Dedifferentiated amniotic fluid mesenchymal stem cell (primary cell): ENCODE measurements around the gene ARL14EP.

Source experiments
- DNase-seq: peaks from one replicate; pipeline ENCODE4 v3.0.0-alpha.2; 2016; ENCODE audit errors: extremely low spot score

Gene ARL14EP

DNA sequence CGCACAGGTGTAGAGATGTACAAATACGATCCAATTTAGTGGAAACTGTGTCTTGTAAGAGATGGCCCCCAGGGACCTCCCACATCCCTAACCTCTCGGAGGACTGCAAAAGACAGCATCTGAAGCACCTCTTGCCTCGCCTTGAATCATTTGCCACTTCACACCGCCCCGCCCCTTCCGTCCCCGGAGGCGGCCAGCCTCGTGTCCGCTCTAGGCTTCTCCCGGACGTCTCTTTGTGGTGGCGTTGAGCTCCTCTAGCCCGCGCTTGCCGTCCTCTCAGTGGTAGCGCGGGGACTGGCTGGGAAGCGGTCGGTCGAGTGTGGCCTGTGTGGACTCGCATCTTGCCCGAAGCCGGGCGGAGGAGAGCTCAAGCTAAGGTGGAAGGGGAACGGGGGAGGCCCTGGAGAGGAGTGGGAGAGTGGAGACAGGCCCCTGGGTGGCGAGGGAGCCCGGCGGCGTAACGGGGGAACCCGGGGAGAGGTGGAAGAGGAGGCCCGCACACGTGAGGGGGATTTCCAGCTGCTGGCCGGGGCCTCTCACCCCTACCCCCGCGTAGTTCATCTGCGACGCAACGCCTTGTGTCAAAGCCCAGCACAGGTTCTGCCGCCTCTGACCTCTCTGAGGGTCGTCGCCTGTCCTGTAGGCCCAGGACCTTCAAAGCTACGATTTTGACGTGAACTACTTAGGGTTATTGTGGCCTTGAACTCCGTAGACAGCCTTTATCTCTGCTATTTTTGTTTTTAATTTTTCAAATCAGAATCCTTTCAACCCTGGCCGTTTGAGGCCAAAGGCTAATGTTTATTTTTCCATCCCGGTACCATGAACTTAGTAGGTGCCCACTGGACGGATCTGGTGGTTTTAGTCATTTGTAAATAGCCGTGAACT, at the start of gene ARL14EP:
Gene ARL14EP, plus strand, starts transcription at position 279 of the 885 bp plus-strand sequence. CDS start 7,845 bp downstream, outside the sequence.
- DNase-seq = peak; percentile 96

DNA sequence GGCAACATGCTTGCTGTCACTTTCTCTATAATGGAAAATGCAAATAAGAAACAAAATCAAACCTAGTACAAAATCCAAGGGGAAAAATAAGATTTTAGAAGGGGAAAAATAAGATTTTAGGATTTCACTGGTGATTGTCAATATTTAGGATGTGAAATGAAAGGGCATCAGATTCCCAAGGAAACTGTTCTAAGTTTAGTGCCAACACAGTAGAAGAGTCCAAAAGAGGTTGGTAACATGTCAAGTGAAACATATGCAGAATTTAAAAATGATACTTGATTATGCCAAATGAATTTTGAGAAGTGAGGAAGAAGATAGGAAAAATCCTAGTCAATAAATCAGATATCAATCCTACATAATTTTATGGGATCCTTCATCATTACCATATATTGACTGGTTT, 45.7 kb upstream of the ARL14EP start:
- no peak for DNase-seq

DNA sequence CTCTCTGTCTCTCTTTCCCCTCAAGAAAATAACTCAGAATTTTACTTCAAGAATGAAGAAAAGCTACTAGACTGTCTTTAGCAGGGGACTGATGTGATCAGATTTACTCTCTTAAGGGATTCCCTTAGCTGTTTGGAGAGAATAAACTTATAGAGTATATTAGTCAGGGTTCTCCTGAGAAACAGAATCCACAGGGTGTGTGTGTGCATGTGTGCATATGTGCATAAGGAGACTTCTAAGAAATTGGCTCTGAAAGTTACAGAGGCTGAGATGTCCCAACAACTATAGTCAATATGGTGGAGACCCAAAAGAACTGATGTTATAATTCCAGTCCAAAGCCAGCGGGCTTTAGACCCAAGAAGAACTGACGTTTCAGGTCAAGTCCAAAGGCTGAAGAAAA, 43.1 kb upstream of the ARL14EP start:
- DNase-seq = no peak

DNA sequence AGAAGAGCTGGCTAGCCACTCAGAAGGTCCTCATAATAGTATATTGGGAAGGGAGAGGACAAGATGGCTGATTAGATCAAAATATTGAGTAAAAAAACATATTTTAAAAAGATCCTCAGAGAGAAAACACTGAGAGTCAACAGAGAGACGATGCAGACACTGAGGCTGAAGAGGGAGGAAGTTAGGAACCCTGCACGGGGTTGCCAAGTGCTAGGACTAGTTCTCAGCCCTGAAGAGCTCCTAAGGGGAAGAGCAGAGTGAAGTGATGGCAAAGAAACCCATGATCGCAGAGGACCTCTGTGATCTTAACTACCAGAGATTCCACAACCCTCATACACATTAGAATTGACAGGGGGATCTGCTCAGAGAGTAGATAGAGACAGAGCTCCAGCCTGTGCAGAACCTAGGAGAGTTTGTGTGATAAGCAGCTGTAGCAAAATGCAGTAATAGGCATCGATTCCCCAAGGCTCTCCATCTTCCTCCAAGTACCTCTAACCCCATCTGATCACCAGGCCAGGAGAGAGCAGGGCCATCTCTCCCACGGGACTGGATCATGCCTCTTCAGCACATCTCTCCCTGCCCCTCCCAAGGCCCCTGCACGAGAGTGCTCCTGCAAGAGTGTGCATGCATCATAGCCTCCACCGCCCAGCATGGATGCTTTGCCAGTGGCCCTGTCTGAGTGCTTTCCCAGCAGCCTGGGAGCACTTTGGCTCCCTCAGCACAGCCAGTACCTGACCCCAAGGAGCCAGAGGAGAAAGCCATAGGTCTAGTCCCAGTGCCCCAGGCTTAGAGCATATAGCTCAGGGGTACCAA, 41.2 kb upstream of the ARL14EP start:
- no peak for DNase-seq

DNA sequence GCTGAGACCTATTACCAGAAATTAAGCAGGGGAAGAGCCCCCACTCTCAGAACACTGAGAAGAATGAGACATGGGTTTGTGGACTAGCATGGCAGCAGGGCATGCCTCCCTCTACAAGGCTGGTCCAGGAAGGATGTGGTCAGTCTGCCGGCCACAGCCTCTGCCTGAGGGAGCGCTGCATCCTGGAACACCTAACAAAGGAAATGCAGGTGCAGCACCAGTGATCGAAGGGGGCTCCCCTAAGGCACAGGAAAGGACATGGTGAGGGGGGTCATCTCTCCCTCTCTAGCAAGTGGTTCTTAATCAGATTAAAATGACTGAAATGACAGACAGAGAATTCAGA, 40.6 kb upstream of the ARL14EP start:
- no peak for DNase-seq

DNA sequence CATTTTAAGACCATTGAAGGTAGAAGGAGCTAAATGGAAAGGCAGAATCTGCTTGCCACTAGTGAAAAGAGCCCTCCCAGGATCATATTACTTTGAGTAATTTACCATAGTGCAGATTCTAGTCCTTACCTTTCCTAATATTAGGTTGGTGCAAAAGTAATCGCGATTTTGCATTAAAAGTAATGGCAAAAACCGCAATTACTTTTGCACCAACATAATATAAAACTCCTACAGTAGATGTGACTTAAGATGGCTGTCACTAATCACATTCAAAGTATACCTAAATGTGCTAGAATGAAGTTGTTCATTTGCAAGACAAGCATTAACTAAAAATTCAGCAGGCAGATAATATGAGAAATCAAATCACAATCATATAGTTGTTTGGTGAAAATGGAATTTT, 38.1 kb upstream of the ARL14EP start:
- DNase-seq = no peak

DNA sequence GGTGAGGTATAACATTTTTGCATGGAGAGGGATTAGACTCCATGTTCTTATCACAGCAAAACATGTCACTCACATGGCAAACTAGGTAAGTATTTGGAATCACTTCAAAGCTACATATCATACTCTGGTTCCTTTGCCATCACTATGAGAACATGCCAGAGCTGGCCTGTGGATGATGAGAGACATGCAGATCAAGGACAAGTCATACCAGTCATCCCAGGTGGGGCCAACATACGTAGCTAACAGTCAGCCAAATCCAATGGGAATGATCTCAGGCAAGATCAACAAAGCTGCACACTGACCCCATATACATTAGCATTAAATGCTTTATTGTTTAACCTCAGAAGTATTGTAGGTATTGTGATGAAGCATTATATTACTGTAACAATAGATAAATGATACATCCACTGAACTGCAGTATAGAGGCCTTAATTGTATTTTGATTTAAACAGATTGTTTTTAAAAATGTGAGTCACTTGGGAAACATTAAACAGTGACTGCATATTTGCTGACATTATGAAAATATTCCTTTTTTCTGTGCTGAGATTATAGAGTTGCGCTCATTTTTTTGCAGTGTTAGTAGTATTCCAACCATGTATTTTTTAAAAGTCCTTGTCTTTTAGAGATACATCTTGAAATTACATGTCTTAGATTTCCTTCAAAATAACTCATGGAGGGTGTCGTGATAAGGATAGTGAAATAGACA, 37.3 kb upstream of the ARL14EP start:
- no peak for DNase-seq

DNA sequence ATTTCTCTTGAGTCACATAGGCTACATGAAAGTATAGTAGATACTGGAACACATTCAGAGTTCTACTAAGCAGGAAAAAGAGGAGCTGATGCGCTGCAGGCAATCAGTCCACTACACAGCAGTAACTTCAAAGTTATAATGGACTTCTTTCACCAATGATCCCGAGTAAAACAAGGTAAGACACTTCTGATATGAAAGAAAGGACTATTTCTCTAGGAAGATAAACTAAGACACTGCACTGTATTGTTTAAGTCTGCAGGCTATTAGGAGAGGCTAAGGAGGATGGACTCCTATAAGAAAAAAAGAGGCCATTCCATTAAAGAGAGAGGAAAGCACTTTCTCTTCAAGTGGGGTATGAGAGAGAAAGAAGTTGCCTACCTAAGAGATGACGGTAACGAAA, 31.6 kb upstream of the ARL14EP start:
- DNase-seq = no peak

DNA sequence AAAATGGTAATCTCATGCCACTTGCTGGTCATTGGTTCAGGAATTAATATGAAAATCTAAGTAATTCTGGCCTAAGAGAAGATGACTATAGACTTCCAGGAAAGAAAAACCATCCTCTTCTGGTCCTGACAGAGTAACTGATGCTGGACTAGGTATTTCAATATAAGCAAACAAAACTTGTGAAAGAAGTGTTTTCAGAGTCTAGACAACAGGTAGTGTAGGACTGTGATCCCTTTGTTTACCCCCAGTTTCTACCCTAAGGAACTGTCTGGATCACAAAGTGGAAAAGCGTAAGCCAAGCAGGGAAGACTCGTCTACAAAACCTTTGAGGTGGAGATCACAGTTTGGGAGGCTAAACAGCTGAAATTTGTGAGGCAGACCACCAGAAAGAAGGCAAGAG, 30.4 kb upstream of the ARL14EP start:
- no peak for DNase-seq

DNA sequence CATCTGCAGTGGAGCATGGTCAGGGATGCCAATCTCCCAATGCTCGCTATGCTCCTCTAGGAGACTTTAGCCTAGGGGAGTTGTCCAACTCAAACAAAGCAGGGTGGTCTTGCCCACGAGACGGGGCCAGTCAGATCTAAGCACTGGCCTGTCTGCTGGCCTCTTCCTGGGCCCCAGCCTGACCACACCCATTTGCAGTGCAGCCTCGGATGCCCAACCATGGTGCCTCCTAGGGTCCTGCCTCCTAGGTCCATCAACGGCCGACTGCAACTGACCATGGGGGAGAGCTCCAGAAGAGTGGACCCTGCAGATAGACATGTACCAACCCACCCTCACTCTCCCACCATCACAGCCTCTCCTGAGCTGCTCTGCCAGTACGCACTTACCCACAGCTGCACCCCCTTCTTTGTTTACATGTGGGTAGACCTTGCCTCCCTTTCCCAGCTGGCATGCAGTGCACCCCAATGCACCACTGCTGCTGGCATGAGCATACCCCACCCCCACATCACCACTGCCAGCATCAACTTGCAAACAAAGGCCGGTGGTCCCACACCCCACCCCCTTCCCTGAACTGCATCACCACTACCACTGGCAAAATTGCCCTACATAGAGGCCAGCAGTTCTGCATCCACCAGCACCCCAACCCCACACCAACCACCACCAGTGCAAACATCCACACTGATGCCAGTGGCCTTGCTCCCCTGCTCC, 27.6 kb upstream of the ARL14EP start:
- DNase-seq = no peak

DNA sequence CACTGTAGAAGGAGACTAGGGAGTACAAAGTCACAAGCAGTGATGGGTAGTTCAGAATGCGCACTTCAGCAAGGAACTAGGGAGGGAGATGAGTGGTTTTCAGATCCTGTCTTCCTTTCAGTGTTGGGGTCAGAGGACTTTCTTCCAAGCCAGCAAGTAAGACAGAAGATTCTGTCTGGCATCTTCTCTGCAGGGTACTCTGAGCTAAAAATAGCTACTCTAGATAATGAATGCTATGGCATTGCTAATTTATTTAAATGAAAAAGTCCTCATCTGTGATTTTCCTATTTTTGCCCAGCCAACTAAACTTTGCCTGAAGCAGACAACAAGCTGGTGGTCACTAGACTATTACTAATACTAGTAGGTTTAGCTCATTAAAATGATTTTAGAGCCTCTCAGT, 18.3 kb upstream of the ARL14EP start:
- no peak for DNase-seq

DNA sequence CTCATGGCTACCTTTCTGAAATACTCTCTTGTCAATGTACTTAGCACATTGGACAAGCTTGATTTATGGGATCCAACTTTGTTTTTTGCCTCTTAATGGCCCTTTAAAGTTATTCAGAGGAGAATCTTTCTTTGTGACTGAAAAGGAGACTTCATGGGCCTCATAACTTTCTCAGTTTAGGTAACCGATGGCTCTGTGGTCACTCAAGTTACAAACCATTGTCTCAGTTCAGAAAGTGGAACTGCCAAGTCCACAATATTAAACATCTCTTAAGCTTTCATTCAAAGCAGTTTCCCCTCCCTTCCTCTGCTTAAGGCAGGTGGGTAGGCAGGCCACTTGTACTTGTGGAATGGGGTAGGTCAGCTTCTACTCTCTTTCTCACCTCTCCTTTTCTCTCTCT, 12.3 kb upstream of the ARL14EP start:
- no peak for DNase-seq

DNA sequence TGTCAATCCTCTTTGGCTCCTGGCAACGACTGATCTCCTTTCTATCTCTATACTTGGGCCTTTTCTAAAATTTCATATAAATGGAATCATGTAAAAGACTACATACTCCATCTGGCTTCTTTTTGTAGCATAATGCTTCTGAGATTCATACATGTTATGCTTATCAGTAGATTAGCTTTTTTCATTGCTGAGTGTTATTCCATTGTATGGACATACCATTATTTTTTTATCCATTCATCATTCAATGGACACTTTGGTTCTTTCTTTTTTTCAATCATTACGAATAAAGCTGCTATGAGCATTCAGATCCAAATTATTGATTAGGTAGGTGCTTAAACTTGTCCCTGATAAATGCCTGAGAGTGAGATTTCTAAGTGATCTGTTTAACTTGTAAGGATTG, 11.7 kb upstream of the ARL14EP start:
- DNase-seq = no peak

DNA sequence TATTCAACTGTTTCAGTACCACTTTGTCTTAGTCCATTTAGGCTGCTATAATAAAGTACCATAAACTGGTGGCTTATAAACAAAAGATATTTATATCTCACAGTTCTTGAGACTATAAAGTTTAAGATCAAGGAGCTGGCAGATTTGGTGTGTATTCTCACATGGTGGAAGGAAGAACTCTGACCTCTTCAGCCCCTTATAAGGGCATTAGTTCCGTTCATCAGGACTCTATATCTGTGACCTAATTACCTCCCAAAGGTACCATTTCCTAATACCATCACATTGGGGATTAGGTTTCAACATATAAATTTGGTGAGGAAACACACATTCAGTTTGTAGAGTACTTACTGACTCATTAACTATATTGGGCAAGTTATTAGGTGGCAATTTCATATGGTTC, 10.7 kb upstream of the ARL14EP start:
- DNase-seq = no peak

DNA sequence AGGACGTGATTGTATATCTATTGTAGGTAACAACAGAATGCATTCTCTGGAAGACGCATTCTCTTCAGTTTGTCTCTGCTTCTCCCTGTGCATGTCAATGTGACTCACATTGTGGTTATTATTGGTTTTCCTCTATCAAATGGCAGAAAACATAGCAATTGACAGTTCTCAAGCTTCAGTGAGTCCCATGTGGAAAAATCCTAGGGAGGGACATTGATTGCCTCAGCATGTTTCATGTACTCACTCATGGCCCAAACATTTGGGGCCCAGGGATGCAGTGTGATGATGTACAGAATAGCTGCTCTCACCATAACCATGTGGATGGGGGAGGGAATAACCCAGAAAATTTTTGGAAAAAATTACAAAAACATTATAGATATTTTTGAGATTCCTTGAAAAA, 9.3 kb upstream of the ARL14EP start:
- no peak for DNase-seq

DNA sequence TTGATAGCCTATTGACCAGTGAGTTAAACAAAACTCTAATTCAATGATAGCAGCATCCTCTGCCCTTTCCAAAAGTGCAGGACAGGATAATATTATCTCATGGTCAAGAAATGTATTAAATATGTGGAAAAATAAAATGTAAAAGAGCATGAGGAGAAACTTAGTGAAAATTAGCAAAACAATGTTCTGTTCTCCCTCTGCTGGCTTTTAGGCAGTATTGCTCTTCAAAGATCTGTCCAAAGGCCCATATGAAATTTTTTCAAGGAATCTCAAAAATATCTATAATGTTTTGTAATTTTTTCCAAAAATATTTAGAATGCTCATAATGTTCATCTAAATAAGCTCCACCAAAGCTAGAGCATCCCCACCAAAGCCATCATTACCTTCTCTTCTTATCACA, 8.3 kb upstream of the ARL14EP start:
- DNase-seq = peak; percentile 35

DNA sequence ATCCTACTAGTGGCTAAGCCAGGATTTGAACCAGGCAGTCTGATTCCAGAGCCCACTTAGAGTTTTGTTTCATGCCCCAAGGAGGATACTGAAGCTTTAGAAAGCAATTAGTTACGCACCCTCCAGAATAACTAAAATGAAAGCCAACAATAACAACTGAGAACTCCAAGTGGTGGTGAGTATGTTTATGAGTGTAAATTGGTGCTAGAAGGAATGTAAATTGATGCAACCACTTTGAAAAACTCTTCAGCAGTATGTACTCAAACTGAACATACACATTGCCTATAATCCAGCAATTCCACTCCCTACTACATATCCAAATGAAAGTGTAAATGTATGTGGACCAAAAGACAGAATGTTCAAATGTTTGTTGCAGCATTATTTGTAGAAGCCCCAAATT, 6.7 kb upstream of the ARL14EP start:
- DNase-seq = no peak

DNA sequence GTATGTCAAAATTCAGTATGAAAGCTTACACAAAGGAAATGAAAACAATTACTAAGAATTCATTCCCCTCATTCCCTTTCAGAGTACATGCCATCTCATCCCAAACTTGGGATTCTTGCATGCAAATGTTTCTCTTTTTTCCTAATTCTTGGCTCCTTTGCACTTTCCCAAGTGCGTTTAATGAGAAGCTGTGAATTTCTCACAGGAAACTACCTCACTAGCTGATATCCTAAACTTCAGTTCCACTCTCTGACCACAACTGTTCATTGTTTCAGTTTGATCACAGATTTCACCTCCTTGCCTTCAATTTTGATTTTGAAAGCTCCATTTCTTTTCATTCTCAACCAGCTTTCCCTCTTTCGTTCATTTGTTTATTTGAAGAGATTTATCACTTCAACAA, 5.9 kb upstream of the ARL14EP start:
- DNase-seq = no peak

DNA sequence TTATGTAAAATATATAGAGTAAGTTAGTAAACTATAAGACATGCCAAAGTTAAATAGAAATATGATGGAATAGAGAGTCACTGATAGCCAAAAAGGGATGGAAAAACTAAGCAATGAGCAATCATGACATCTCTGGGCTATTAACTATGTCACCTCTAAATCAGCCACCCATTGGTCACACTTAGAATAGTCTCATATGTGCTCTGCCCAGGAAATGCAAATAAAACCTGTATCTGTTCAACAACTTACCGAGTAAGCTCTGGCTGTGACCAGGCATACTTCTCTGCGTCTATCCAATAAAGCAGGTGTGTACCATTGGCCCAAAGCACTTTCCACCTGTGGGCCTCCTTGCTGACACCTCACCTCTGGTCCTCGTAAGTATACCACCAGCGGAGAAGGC, 1.6 kb upstream of the ARL14EP start:
- DNase-seq = no peak

DNA sequence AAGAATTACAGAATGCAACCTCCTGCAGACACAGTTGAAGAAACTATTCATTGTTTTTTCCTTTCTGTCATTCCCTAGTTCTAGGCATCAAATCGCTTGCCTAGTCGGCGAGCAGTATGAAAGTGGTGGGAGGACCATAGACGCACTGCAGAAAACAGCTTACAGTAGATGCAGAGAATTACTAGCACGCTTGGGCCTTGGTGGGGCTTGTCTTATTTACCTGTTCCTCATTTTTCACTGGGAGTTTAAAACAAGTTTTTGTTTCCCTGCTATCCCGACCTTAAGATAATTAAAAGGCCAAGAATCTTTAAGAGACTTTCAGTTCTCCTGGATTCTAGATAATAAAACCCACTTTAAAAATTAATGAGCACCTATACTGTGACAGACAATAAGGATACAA, 713 bp upstream of the ARL14EP start:
- DNase-seq = no peak

DNA sequence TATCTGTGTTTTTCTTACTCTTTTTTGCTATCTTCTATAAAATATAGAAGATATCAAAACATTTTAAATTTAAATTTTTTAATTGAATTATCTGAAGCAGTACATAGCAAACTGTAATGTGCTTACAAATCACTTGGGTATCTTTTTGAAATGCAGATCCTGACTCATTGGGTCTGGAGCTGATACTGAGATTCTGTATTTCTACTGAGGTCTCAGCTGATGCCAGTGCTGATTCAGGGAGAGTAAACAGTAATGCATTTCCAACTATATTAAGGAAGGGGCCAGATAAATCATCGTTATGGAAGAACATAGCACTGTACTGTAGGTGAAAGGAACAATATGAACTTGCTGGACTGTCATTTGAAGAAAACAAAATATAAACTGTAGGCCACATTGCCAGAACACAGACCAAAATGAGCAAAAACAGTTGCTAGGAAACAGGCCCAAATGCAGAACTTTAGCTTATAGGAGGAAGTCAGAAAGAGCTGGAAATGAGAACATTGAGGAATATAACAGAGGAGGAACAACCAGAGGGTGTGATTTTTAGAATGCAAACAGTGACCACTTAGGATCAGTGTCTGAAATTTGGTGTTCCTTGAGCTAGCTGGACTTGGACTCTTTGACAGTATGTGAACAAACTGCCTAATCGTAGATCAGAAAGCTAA, 3.3 kb downstream of the ARL14EP start:
- DNase-seq = peak; percentile 27
